Measurements from ENCODE around the gene ZNF385B. TPM values are rescaled to one million over a fixed set of nuclear protein-coding genes. Genes with fewer than 3 reads are reported as not detected.

The ZNF385B gene
- total RNA-seq, 4 donors from 2014 or later: 0.89 to 3.6 (median 1.8) TPM

- no peak for TF ChIP-seq CTCF (IDR thresholded peaks at IDR 0.05)
- TF ChIP-seq POLR2AphosphoS5 (IDR thresholded peaks at IDR 0.05): no peak
- TF ChIP-seq POLR2A (IDR thresholded peaks at IDR 0.05): no peak
- no peak for TF ChIP-seq EP300 (IDR thresholded peaks at IDR 0.05)
- no peaks in the 10 kb centered on the region for H3K27me3 ChIP-seq
- WGBS: 76% methylated on average over 2 of the region's 2 CpGs
These were observed 209.1 kb downstream of the ZNF385B start for GRCh38 chr2:179652296-179652695.

GRCh38 chr2:179650420-179650819 lies 211.0 kb downstream of the ZNF385B start:
- no peaks in the 10 kb centered on the region for H3K27me3 ChIP-seq
- H3K4me3 ChIP-seq: no peak overlapping the region
- no peaks in the 10 kb centered on the region for H3K9me3 ChIP-seq
- no peaks in the 10 kb centered on the region for H3K4me1 ChIP-seq
- H3K27ac ChIP-seq: no peak overlapping the region
- DNase-seq (ENCODE audit: low spot score in 2 of 2): no peak
- H3K36me3 ChIP-seq: no peaks in the 10 kb centered on the region
- TF ChIP-seq POLR2A (IDR thresholded peaks at IDR 0.05): no peak
- TF ChIP-seq CTCF (IDR thresholded peaks at IDR 0.05): no peak
- no peak for TF ChIP-seq POLR2AphosphoS5 (IDR thresholded peaks at IDR 0.05)
- no peak for TF ChIP-seq EP300 (IDR thresholded peaks at IDR 0.05)

More at GRCh38 chr2:179652296-179652695, 209.1 kb downstream of the ZNF385B start:
- no peak overlapping the region for H3K27ac ChIP-seq
- DNase-seq (ENCODE audit: low spot score in 2 of 2): no peak
- H3K9me3 ChIP-seq: no peaks in the 10 kb centered on the region
- H3K4me1 ChIP-seq: no peaks in the 10 kb centered on the region
- H3K36me3 ChIP-seq: no peaks in the 10 kb centered on the region
- no peak overlapping the region for H3K4me3 ChIP-seq

GRCh38 chr2:179646862-179647587 lies 214.4 kb downstream of the ZNF385B start:
- no peaks in the 10 kb centered on the region for H3K4me1 ChIP-seq
- H3K27ac ChIP-seq: no peak overlapping the region
- 76% methylated on average over 3 of the region's 3 CpGs for WGBS
- H3K9me3 ChIP-seq: no peaks in the 10 kb centered on the region
- H3K4me3 ChIP-seq: no peak overlapping the region
- DNase-seq (ENCODE audit: low spot score in 2 of 2): no peak
- no peaks in the 10 kb centered on the region for H3K27me3 ChIP-seq
- TF ChIP-seq EP300 (IDR thresholded peaks at IDR 0.05): no peak
- no peak for TF ChIP-seq CTCF (IDR thresholded peaks at IDR 0.05)
- TF ChIP-seq POLR2A (IDR thresholded peaks at IDR 0.05): no peak
- no peak for TF ChIP-seq POLR2AphosphoS5 (IDR thresholded peaks at IDR 0.05)
- no peaks in the 10 kb centered on the region for H3K36me3 ChIP-seq

DNA sequence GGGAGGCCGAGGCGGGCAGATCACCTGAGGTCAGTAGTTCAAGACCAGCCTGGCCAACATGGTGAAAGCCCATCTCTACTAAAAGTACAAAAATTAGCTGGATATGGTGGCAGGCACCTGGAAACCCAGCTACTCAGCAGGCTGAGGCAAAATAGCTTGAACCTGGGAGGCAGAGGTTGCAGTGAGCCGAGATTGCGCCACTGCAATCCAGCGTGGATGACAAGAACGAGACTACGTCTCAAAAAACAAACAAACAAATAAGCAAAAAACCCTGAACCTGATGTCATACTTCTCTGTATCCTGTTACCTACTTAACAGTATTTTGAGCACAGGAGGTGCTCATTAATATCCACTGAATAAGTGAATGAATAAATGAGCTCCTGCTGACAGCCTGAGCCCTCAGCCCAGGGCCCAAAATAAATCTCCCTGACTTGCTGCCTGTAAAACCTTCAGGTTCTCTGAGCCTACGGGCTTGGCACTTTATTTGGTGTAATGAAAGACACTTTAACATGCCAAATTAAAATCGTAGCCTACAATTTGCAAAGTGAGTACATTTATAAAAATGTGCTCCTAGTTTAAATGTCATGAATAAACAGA lies 215.1 kb downstream of the ZNF385B start:
- no peaks in the 10 kb centered on the region for H3K36me3 ChIP-seq
- H3K4me3 ChIP-seq: no peak overlapping the region
- WGBS: 69% methylated on average over 9 of the region's 9 CpGs
- TF ChIP-seq POLR2AphosphoS5 (IDR thresholded peaks at IDR 0.05) (no peak), EP300 (IDR thresholded peaks at IDR 0.05) (no peak), POLR2A (IDR thresholded peaks at IDR 0.05) (no peak), CTCF (IDR thresholded peaks at IDR 0.05) (no peak)
- no peaks in the 10 kb centered on the region for H3K27me3 ChIP-seq
- H3K4me1 ChIP-seq: no peaks in the 10 kb centered on the region
- no peaks in the 10 kb centered on the region for H3K9me3 ChIP-seq
- H3K27ac ChIP-seq: no peak overlapping the region
- DNase-seq (ENCODE audit: low spot score in 2 of 2): no peak

GRCh38 chr2:179645047-179645446 lies 216.4 kb downstream of the ZNF385B start:
- WGBS: 70% methylated on average over 2 of the region's 2 CpGs
- Histone ChIP-seq H3K4me1 (no peaks in the 10 kb centered on the region), H3K36me3 (no peaks in the 10 kb centered on the region), H3K27me3 (no peaks in the 10 kb centered on the region), H3K4me3 (no peak overlapping the region), H3K9me3 (no peaks in the 10 kb centered on the region), H3K27ac (no peak overlapping the region)
- TF ChIP-seq POLR2A (IDR thresholded peaks at IDR 0.05) (no peak), POLR2AphosphoS5 (IDR thresholded peaks at IDR 0.05) (no peak), EP300 (IDR thresholded peaks at IDR 0.05) (no peak), CTCF (IDR thresholded peaks at IDR 0.05) (no peak)
- no peak for DNase-seq (ENCODE audit: low spot score in 2 of 2)
